H9 (cell line): ENCODE results near the gene NSF. TPM values are rescaled to one million over a fixed set of nuclear protein-coding genes. Genes with fewer than 3 reads are reported as not detected.

Experiments
- DNase-seq: peaks from one replicate; pipeline ENCODE4 v3.0.0-alpha.2; 2017
- H2AFZ ChIP-seq: one replicate; pipeline ENCODE4 v1.6.1; 2013; ENCODE audit warnings: mild to moderate bottlenecking, low read length, control low read depth, moderate library complexity
- H2AK5ac ChIP-seq: 2 replicates; pipeline ENCODE4 v1.6.1; 2013; ENCODE audit warnings: low read length, control low read depth, mixed read lengths; ENCODE audit not compliant: insufficient read length
- H2BK120ac ChIP-seq: one replicate; pipeline ENCODE4 v1.6.1; 2013; ENCODE audit warnings: low read depth, mild to moderate bottlenecking, low read length, control low read depth, inconsistent platforms; ENCODE audit not compliant: poor library complexity, severe bottlenecking
- H2BK12ac ChIP-seq: 2 replicates; pipeline ENCODE4 v1.6.1; 2013; ENCODE audit warnings: low read length, control low read depth, mixed read lengths, low read depth; ENCODE audit not compliant: insufficient read length
- H2BK15ac ChIP-seq: 2 replicates; pipeline ENCODE4 v1.6.1; 2013; ENCODE audit warnings: low read depth, low read length, control low read depth
- H2BK20ac ChIP-seq: one replicate; pipeline ENCODE4 v1.6.1; 2013; ENCODE audit warnings: low read depth, mild to moderate bottlenecking, low read length, control low read depth, inconsistent platforms; ENCODE audit not compliant: poor library complexity, severe bottlenecking
- H2BK5ac ChIP-seq: 2 replicates; pipeline ENCODE4 v1.6.1; 2013; ENCODE audit warnings: low read length, control low read depth, mixed read lengths; ENCODE audit not compliant: insufficient read length
- H3K14ac ChIP-seq: 2 replicates; pipeline ENCODE4 v1.6.1; 2013; ENCODE audit warnings: low read length, control low read depth; ENCODE audit not compliant: insufficient read depth
- H3K18ac ChIP-seq: 2 replicates; pipeline ENCODE4 v1.6.1; 2013; ENCODE audit warnings: low read depth, mild to moderate bottlenecking, mixed read lengths, low read length, control low read depth; ENCODE audit not compliant: insufficient read length
- H3K23ac ChIP-seq: 2 replicates; pipeline ENCODE4 v1.6.1; 2013; ENCODE audit warnings: low read length, control low read depth, mixed read lengths, low read depth; ENCODE audit not compliant: insufficient read length
- H3K23me2 ChIP-seq: 2 replicates; pipeline ENCODE4 v1.6.1; 2013; ENCODE audit warnings: low read depth, mild to moderate bottlenecking, mixed read lengths, low read length, control low read depth; ENCODE audit not compliant: insufficient read length, poor library complexity, severe bottlenecking
- H3K27ac ChIP-seq: 2 replicates; pipeline ENCODE4 v1.5.1; 2013; ENCODE audit warnings: low read length, control low read depth, mixed read lengths, low read depth; ENCODE audit not compliant: insufficient read length
- H3K27me3 ChIP-seq: 2 replicates; pipeline ENCODE4 v1.6.1; 2013; ENCODE audit warnings: low read length, control low read depth, inconsistent platforms; ENCODE audit not compliant: insufficient read depth
- H3K4ac ChIP-seq: 2 replicates; pipeline ENCODE4 v1.6.1; 2013; ENCODE audit warnings: low read depth, mild to moderate bottlenecking, control low read depth, inconsistent platforms, low read length, moderate library complexity
- H3K4me1 ChIP-seq: 2 replicates; pipeline ENCODE4 v1.6.1; 2013; ENCODE audit warnings: low read length, control low read depth, inconsistent platforms; ENCODE audit not compliant: insufficient read depth
- H3K4me2 ChIP-seq: 2 replicates; pipeline ENCODE4 v1.6.1; 2013; ENCODE audit warnings: low read length, control low read depth, mixed read lengths; ENCODE audit not compliant: insufficient read length, insufficient read depth
- H3K56ac ChIP-seq: 2 replicates; pipeline ENCODE4 v1.6.1; 2013; ENCODE audit warnings: low read depth, mild to moderate bottlenecking, mixed read lengths, low read length, control low read depth; ENCODE audit not compliant: insufficient read length
- H3K79me1 ChIP-seq: 2 replicates; pipeline ENCODE4 v1.6.1; 2013; ENCODE audit warnings: low read depth, mild to moderate bottlenecking, moderate library complexity, low read length, control low read depth, inconsistent platforms; ENCODE audit not compliant: insufficient read depth, poor library complexity, severe bottlenecking
- H3K79me2 ChIP-seq: 2 replicates; pipeline ENCODE4 v1.6.1; 2013; ENCODE audit warnings: low read length, control low read depth, inconsistent platforms; ENCODE audit not compliant: insufficient read depth
- H3K9ac ChIP-seq: 2 replicates; pipeline ENCODE4 v1.6.1; 2013; ENCODE audit warnings: low read length, control low read depth, mixed read lengths; ENCODE audit not compliant: insufficient read length; ENCODE audit errors: extremely low read depth
- H3K9me3 ChIP-seq: one replicate; pipeline ENCODE4 v1.6.1; 2013; ENCODE audit warnings: low read depth, low read length, inconsistent platforms; ENCODE audit not compliant: control insufficient read depth
- H3T11ph ChIP-seq: one replicate; pipeline ENCODE4 v1.6.1; 2013; ENCODE audit warnings: mild to moderate bottlenecking, low read length, control low read depth, inconsistent platforms
- H4K20me1 ChIP-seq: one replicate; pipeline ENCODE4 v1.6.1; 2013; ENCODE audit not compliant: control insufficient read depth, insufficient read length, insufficient read depth
- H4K5ac ChIP-seq: 2 replicates; pipeline ENCODE4 v1.6.1; 2013; ENCODE audit warnings: low read depth, mild to moderate bottlenecking, mixed read lengths, low read length, control low read depth; ENCODE audit not compliant: insufficient read length
- H4K8ac ChIP-seq: replicated peaks from 2 replicates; pipeline ENCODE4 v1.6.1; 2013; ENCODE audit warnings: low read length, control low read depth, mixed read lengths, low read depth; ENCODE audit not compliant: insufficient read length
- H4K91ac ChIP-seq: 2 replicates; pipeline ENCODE4 v1.6.1; 2013; ENCODE audit warnings: low read depth, mild to moderate bottlenecking, moderate library complexity, mixed read lengths, low read length, control low read depth; ENCODE audit not compliant: insufficient read length
- H3K27ac Mint-ChIP-seq, 3 experiments: 2 replicates in 2 of 3; 3 replicates in 1 of 3; pipeline ENCODE4 v1.8.0; 2020 to 2021; ENCODE audit warnings: mixed read lengths in 3 of 3, mild to moderate bottlenecking in 1 of 3, moderate library complexity in 1 of 3
- H3K27me3 Mint-ChIP-seq: 2 replicates; pipeline ENCODE4 v1.8.0; 2021; ENCODE audit warnings: low read depth, mild to moderate bottlenecking, moderate library complexity, mixed read lengths
- H3K36me3 Mint-ChIP-seq, 3 experiments: 2 replicates in 2 of 3; 3 replicates in 1 of 3; pipeline ENCODE4 v1.8.0; 2020 to 2021; ENCODE audit warnings: low read depth in 3 of 3, mixed read lengths in 3 of 3; ENCODE audit not compliant: insufficient read depth in 1 of 3
- H3K4me1 Mint-ChIP-seq, 2 experiments: 2 replicates each; pipeline ENCODE4 v1.8.0; 2020; ENCODE audit warnings: mixed read lengths in 2 of 2
- H3K4me3 Mint-ChIP-seq, 2 experiments: 2 replicates in 1 of 2; 3 replicates in 1 of 2; pipeline ENCODE4 v1.8.0; 2020 to 2021; ENCODE audit warnings: mild to moderate bottlenecking in 2 of 2, mixed read lengths in 2 of 2, moderate library complexity in 1 of 2
- H3K9me3 Mint-ChIP-seq, 2 experiments: 2 replicates in 1 of 2; 3 replicates in 1 of 2; pipeline ENCODE4 v1.8.0; 2020; ENCODE audit warnings: mild to moderate bottlenecking in 2 of 2, mixed read lengths in 2 of 2, moderate library complexity in 1 of 2
- CTCF ChIP-seq: fragments of 200-600 bp; sonication (generic); conservative IDR thresholded peaks from 3 replicates; pipeline ENCODE4 v1.8.0; 2021; ENCODE audit warnings: antibody characterized with exemption, mild to moderate bottlenecking
- WGBS: extraction: QIAGEN DNeasy Blood & Tissue Kit; methylation state at CpG from one replicate; pipeline ENCODE4 v1.1.7; 2013; ENCODE audit warnings: missing lambda C conversion rate, low lambda C conversion rate, mixed read lengths; ENCODE audit not compliant: insufficient read length; ENCODE audit errors: extremely low coverage; 5-methylcytosine and 5-hydroxymethylcytosine counted together
- total RNA-seq: library from RNA; stranded (reverse); gene quantifications from 2 replicates; pipeline ENCODE4 v1.2.1, GENCODE V29; 2021

Gene NSF
- total RNA-seq, 1 experiment from 2014 or later, result 36.4 TPM

GRCh38 chr17:46794318-46794717 is 203.8 kb downstream of the NSF start:
- Histone ChIP-seq H2BK12ac (no peak overlapping the region), H3K4me1 (no peaks in the 10 kb centered on the region), H3K27me3 (no peaks in the 10 kb centered on the region; the same call in 1 of the 2 replicates), H3K9me3 (no peaks in the 10 kb centered on the region), H3K79me1 (no peaks in the 10 kb centered on the region), H2BK120ac (no peak overlapping the region), H3K14ac (no peak overlapping the region), H3K27ac (no peak overlapping the region), H2BK20ac (no peak overlapping the region), H3K4me2 (no peak overlapping the region), H4K91ac (no peak overlapping the region), H3K23me2 (no peaks in the 10 kb centered on the region), H3K23ac (no peak overlapping the region), H3K18ac (no peak overlapping the region), H3K9ac (no peak overlapping the region), H3K79me2 (no peaks in the 10 kb centered on the region), H2BK5ac (no peak overlapping the region), H3K4ac (no peak overlapping the region), H4K20me1 (no peaks in the 10 kb centered on the region), H4K5ac (no peak overlapping the region), H2AFZ (no peak overlapping the region), H2BK15ac (no peak overlapping the region), H2AK5ac (no peak overlapping the region), H3K56ac (no peak overlapping the region), H4K8ac (no peak overlapping the region), H3T11ph (no peak overlapping the region)
- Mint-ChIP-seq H3K4me1 (peaks cover 23% of the 10 kb centered on the region in 2 experiments), H3K9me3 (peaks cover 5 to 8% of the 10 kb centered on the region in 2 experiments; a peak in 4 of 5 replicates), H3K27ac (no peak overlapping the region), H3K4me3 (no peak overlapping the region), H3K27me3 (peaks cover 49% of the 10 kb centered on the region), H3K36me3 (peaks cover 2 to 11% (median 5%) of the 10 kb centered on the region in 3 experiments; a peak in 5 of 7 replicates)
- TF ChIP-seq CTCF, result no peak
- no peak for DNase-seq
- WGBS, result no CpG with 5 or more reads among the region's 5 CpGs
